ENCODE measurements around the gene LTF.

- TF ChIP-seq CTCF (IDR thresholded peaks at IDR 0.05; ENCODE audit: low read length) (no peak), EZH2phosphoT487 (IDR thresholded peaks at IDR 0.05; ENCODE audit: low read length) (no peak)
These were observed 64.5 kb downstream of the LTF start for GRCh38 chr3:46400000-46400734.
